SW480 (cell line): ENCODE data around the gene DDB1.

Experiments used
- DNase-seq: peaks from one replicate; pipeline ENCODE4 v3.0.0-alpha.2; 2016; ENCODE audit warnings: low spot score

DDB1 gene

GRCh38 chr11:61354208-61354607 lies 21.3 kb upstream of the DDB1 start:
- no peak for DNase-seq

GRCh38 chr11:61353131-61354067 lies 20.5 kb upstream of the DDB1 start:
- DNase-seq: no peak

GRCh38 chr11:61352038-61352437 lies 19.1 kb upstream of the DDB1 start:
- no peak for DNase-seq

- no peak for DNase-seq
These were observed 17.9 kb upstream of the DDB1 start for GRCh38 chr11:61350803-61351202.

- no peak for DNase-seq
These were observed 17.4 kb upstream of the DDB1 start for GRCh38 chr11:61350336-61350735.

GRCh38 chr11:61349916-61350315 lies 17.0 kb upstream of the DDB1 start:
- no peak for DNase-seq

GRCh38 chr11:61349189-61349751 lies 16.4 kb upstream of the DDB1 start:
- no peak for DNase-seq

GRCh38 chr11:61347916-61348461 lies 15.1 kb upstream of the DDB1 start:
- no peak for DNase-seq

GRCh38 chr11:61345954-61346843 lies 13.3 kb upstream of the DDB1 start:
- DNase-seq: no peak

GRCh38 chr11:61345170-61345610 lies 12.3 kb upstream of the DDB1 start:
- DNase-seq: no peak

- DNase-seq: no peak
These were observed 11.2 kb upstream of the DDB1 start for GRCh38 chr11:61343792-61344745.

GRCh38 chr11:61342207-61342803 lies 9.4 kb upstream of the DDB1 start:
- DNase-seq: no peak

- DNase-seq: no peak
These were observed 8.8 kb upstream of the DDB1 start for GRCh38 chr11:61341706-61342105.

GRCh38 chr11:61340979-61341378 lies 8.1 kb upstream of the DDB1 start:
- DNase-seq: no peak

- no peak for DNase-seq
These were observed 6.6 kb upstream of the DDB1 start for GRCh38 chr11:61339490-61339878.

GRCh38 chr11:61338783-61339489 lies 6.0 kb upstream of the DDB1 start:
- DNase-seq: no peak

GRCh38 chr11:61337706-61338470 lies 5.0 kb upstream of the DDB1 start:
- DNase-seq: no peak

GRCh38 chr11:61336171-61336935 lies 3.4 kb upstream of the DDB1 start:
- DNase-seq: peak; percentile 81

- no peak for DNase-seq
These were observed 2.4 kb upstream of the DDB1 start for GRCh38 chr11:61335355-61335710.
